H1 (cell line): ENCODE measurements around the gene SAMD4A. TPM values are rescaled to one million over a fixed set of nuclear protein-coding genes. Genes with fewer than 3 reads are reported as not detected.

Source experiments
- CTCF ChIA-PET: fragments of 300-600 bp; sonication (Branson Sonifier 250); formaldehyde crosslinking; loops from one replicate; lab custom pipeline; 2021; ENCODE audit not compliant: partially characterized antibody; lab: Charles Lee
- POLR2A ChIA-PET: fragments of 300-600 bp; sonication (Branson Sonifier 250); formaldehyde crosslinking; loops from one replicate; lab custom pipeline; 2021; ENCODE audit warnings: inconsistent platforms; ENCODE audit not compliant: partially characterized antibody; lab: Charles Lee
- DNase-seq, 2 experiments: peaks; one replicate each; pipeline versions ENCODE4 v3.0.0 to v3.0.0-alpha.2; 2010 to 2022; ENCODE audit warnings: low spot score in 2 of 2, low read depth in 1 of 2, mixed read lengths in 1 of 2
- FAIRE-seq: peaks from 2 replicates; lab custom pipeline; 2011; peaks lifted over from hg19 to GRCh38; lab: Jason Lieb, UNC
- H2AFZ ChIP-seq: 2 replicates; pipeline ENCODE4 v1.8.1; 2012; ENCODE audit warnings: low read length, inconsistent platforms
- H2AK5ac ChIP-seq: 2 replicates; pipeline ENCODE4 v1.6.1; 2013; ENCODE audit warnings: low read depth, low read length
- H2BK120ac ChIP-seq: replicated peaks from 2 replicates; pipeline ENCODE3; 2013; ENCODE audit warnings: low read depth, low read length, inconsistent platforms
- H2BK12ac ChIP-seq: 2 replicates; pipeline ENCODE4 v1.6.1; 2013; ENCODE audit warnings: low read depth, low read length
- H2BK15ac ChIP-seq: 2 replicates; pipeline ENCODE4 v1.6.1; 2013; ENCODE audit warnings: low read length
- H2BK20ac ChIP-seq: 2 replicates; pipeline ENCODE4 v1.6.1; 2013; ENCODE audit warnings: low read length
- H2BK5ac ChIP-seq: 2 replicates; pipeline ENCODE4 v1.6.1; 2013; ENCODE audit warnings: low read depth, low read length
- H3K14ac ChIP-seq: 2 replicates; pipeline ENCODE4 v1.6.1; 2013; ENCODE audit warnings: inconsistent platforms; ENCODE audit not compliant: insufficient read length
- H3K18ac ChIP-seq: 2 replicates; pipeline ENCODE4 v1.6.1; 2013; ENCODE audit warnings: low read length; ENCODE audit errors: extremely low read depth
- H3K23ac ChIP-seq: 2 replicates; pipeline ENCODE4 v1.6.1; 2013; ENCODE audit warnings: inconsistent platforms; ENCODE audit not compliant: insufficient read length
- H3K23me2 ChIP-seq: 2 replicates; pipeline ENCODE4 v1.6.1; 2013; ENCODE audit warnings: low read depth, low read length
- H3K27ac ChIP-seq: 2 replicates; pipeline ENCODE4 v1.6.1; 2011; ENCODE audit warnings: low read depth, low read length, inconsistent platforms
- H3K27me3 ChIP-seq, 4 experiments: replicated peaks in 1 of 4; 1 replicate in 1 of 4; 2 replicates in 3 of 4; pipeline versions ENCODE4 v1.6.1 to v1.8.1; 2011 to 2013; ENCODE audit warnings: low read length in 3 of 4, mild to moderate bottlenecking in 3 of 4, inconsistent platforms in 2 of 4, mixed read lengths in 2 of 4, moderate library complexity in 1 of 4; ENCODE audit not compliant: control insufficient read depth in 3 of 4, insufficient read depth in 3 of 4; ENCODE audit errors: extremely low read depth in 1 of 4
- H3K36me3 ChIP-seq, 4 experiments: 2 replicates each; pipeline versions ENCODE4 v1.6.1 to v1.8.1; 2011 to 2013; ENCODE audit warnings: mild to moderate bottlenecking in 4 of 4, low read length in 3 of 4, moderate library complexity in 2 of 4, control low read depth in 1 of 4, inconsistent platforms in 1 of 4; ENCODE audit not compliant: insufficient read depth in 4 of 4, control insufficient read depth in 2 of 4
- H3K4ac ChIP-seq: replicated peaks from 2 replicates; pipeline ENCODE3; 2013; ENCODE audit warnings: low read length, low read depth, mixed read lengths, inconsistent platforms; ENCODE audit not compliant: insufficient read length
- H3K4me1 ChIP-seq, 4 experiments: replicated peaks in 1 of 4; 1 replicate in 1 of 4; 2 replicates in 3 of 4; pipeline versions ENCODE4 v1.6.1 to v1.8.1; 2011 to 2013; ENCODE audit warnings: low read length in 3 of 4, inconsistent platforms in 2 of 4, mixed read lengths in 1 of 4; ENCODE audit not compliant: insufficient read depth in 4 of 4, control insufficient read depth in 3 of 4
- H3K4me2 ChIP-seq, 2 experiments: 2 replicates each; pipeline versions ENCODE4 v1.6.1 to v1.8.1; 2011 to 2013; ENCODE audit warnings: low read depth in 2 of 2, low read length in 2 of 2, control low read depth in 1 of 2, inconsistent platforms in 1 of 2, mild to moderate bottlenecking in 1 of 2; ENCODE audit not compliant: insufficient read depth in 1 of 2
- H3K4me3 ChIP-seq, 4 experiments: fragments of 200-600, 300-600 bp in 1 of 4; sonication (generic), shearing (Covaris generic), sonication (Bioruptor Twin) in 1 of 4; 2 replicates each; pipeline versions ENCODE4 v1.5.1 to v1.8.1; 2011 to 2016; ENCODE audit warnings: low read length in 4 of 4, low read depth in 3 of 4, control low read depth in 2 of 4, inconsistent platforms in 2 of 4, mild to moderate bottlenecking in 2 of 4, mixed read lengths in 1 of 4, moderate library complexity in 1 of 4; ENCODE audit not compliant: insufficient read depth in 2 of 4; ENCODE audit errors: extremely low read depth in 1 of 4
- H3K56ac ChIP-seq: replicated peaks from 2 replicates; pipeline ENCODE3; 2013; ENCODE audit warnings: low read depth, mild to moderate bottlenecking, mixed read lengths, low read length, inconsistent platforms; ENCODE audit not compliant: insufficient read length
- H3K79me1 ChIP-seq: 2 replicates; pipeline ENCODE4 v1.6.1; 2013; ENCODE audit warnings: low read depth, low read length, control low read depth
- H3K79me2 ChIP-seq, 2 experiments: 2 replicates each; pipeline versions ENCODE4 v1.6.1 to v1.8.1; 2012 to 2013; ENCODE audit warnings: low read length in 2 of 2, mild to moderate bottlenecking in 2 of 2, inconsistent platforms in 1 of 2; ENCODE audit not compliant: insufficient read depth in 2 of 2, control insufficient read depth in 1 of 2
- H3K9ac ChIP-seq, 4 experiments: replicated peaks in 1 of 4; 1 replicate in 1 of 4; 2 replicates in 3 of 4; pipeline versions ENCODE4 v1.6.1 to v1.8.1; 2011 to 2013; ENCODE audit warnings: low read depth in 3 of 4, low read length in 3 of 4, control low read depth in 2 of 4, mild to moderate bottlenecking in 2 of 4, moderate library complexity in 2 of 4, inconsistent platforms in 1 of 4; ENCODE audit errors: extremely low read depth in 1 of 4
- H3K9me3 ChIP-seq, 2 experiments: 2 replicates each; pipeline versions ENCODE4 v1.6.1 to v1.8.1; 2012 to 2013; ENCODE audit warnings: mild to moderate bottlenecking in 2 of 2, moderate library complexity in 2 of 2, control low read depth in 1 of 2, inconsistent platforms in 1 of 2, low read depth in 1 of 2, low read length in 1 of 2, mixed read lengths in 1 of 2; ENCODE audit not compliant: insufficient read depth in 2 of 2
- H4K20me1 ChIP-seq, 2 experiments: replicated peaks in 1 of 2; 2 replicates each; pipeline versions ENCODE3 to v1.8.1; 2011 to 2013; ENCODE audit warnings: inconsistent platforms in 2 of 2, low read length in 2 of 2, mild to moderate bottlenecking in 1 of 2; ENCODE audit not compliant: insufficient read depth in 2 of 2, control insufficient read depth in 1 of 2
- H4K5ac ChIP-seq: 2 replicates; pipeline ENCODE4 v1.6.1; 2013; ENCODE audit warnings: low read length, low read depth, mixed read lengths, inconsistent platforms; ENCODE audit not compliant: insufficient read length
- H4K8ac ChIP-seq: 2 replicates; pipeline ENCODE4 v1.8.0; 2013; ENCODE audit warnings: mild to moderate bottlenecking, moderate library complexity, low read length, inconsistent platforms; ENCODE audit not compliant: insufficient read depth; ENCODE audit errors: extremely low read depth
- H4K91ac ChIP-seq: replicated peaks from 2 replicates; pipeline ENCODE3; 2013; ENCODE audit warnings: low read length, mixed read lengths, inconsistent platforms; ENCODE audit not compliant: insufficient read length
- BACH1 ChIP-seq: IDR thresholded peaks from 2 replicates; pipeline ENCODE4 v1.6.1; 2012; ENCODE audit warnings: low read length, improper control_type of control experiment
- CTCF ChIP-seq, 3 experiments: IDR thresholded peaks; 1 replicate in 2 of 3; 2 replicates in 1 of 3; pipeline versions ENCODE4 v1.5.1 to v1.6.1; 2011; ENCODE audit warnings: low read length in 3 of 3, mild to moderate bottlenecking in 3 of 3, inconsistent platforms in 2 of 3, low read depth in 1 of 3, moderate library complexity in 1 of 3; ENCODE audit not compliant: insufficient read depth in 1 of 3; ENCODE audit errors: control extremely low read depth in 1 of 3
- HDAC6 ChIP-seq: IDR thresholded peaks from one replicate; pipeline ENCODE4 v1.7.1; 2012; ENCODE audit warnings: low read depth, mild to moderate bottlenecking, inconsistent platforms, low read length, moderate library complexity
- KDM4A ChIP-seq: IDR thresholded peaks from one replicate; pipeline ENCODE4 v1.7.1; 2012; ENCODE audit warnings: low read depth, mild to moderate bottlenecking, moderate library complexity, low read length, inconsistent platforms; ENCODE audit not compliant: severe bottlenecking
- POLR2A ChIP-seq, 2 experiments: IDR thresholded peaks; 1 replicate in 1 of 2; 2 replicates in 1 of 2; pipeline ENCODE4 v1.6.1; 2011; ENCODE audit warnings: low read depth in 2 of 2, low read length in 2 of 2, mild to moderate bottlenecking in 2 of 2; ENCODE audit errors: control extremely low read depth in 1 of 2
- RNF2 ChIP-seq: fragments of 200-900, 300-1000 bp; sonication (generic); IDR thresholded peaks from 2 replicates; pipeline ENCODE4 v1.7.1; 2016; ENCODE audit warnings: borderline replicate concordance, low read depth, mild to moderate bottlenecking, antibody characterized with exemption, low read length; ENCODE audit not compliant: poor library complexity, severe bottlenecking; ENCODE audit errors: missing control alignments
- SP4 ChIP-seq: IDR thresholded peaks from 2 replicates; pipeline ENCODE4 v1.6.1; 2012; ENCODE audit warnings: low read length, inconsistent platforms
- ZNF274 ChIP-seq: IDR thresholded peaks from 2 replicates; pipeline ENCODE4 v1.7.0; 2012; ENCODE audit warnings: low read length, borderline replicate concordance; ENCODE audit errors: extremely low read depth
- WGBS, 2 experiments: shearing (Covaris generic) in 1 of 2; methylation state at CpG; one replicate each; pipeline versions ENCODE4 v1.1.6 to v1.1.7; 2013 to 2015; ENCODE audit warnings: low lambda C conversion rate in 2 of 2, mixed read lengths in 2 of 2, inconsistent platforms in 1 of 2, low coverage in 1 of 2, missing lambda C conversion rate in 1 of 2; ENCODE audit not compliant: insufficient replicate concordance in 2 of 2, insufficient coverage in 1 of 2, insufficient read length in 1 of 2; ENCODE audit errors: extremely low coverage in 1 of 2, missing lambda C conversion rate in 1 of 2; 5-methylcytosine and 5-hydroxymethylcytosine counted together
- polyA plus RNA-seq, 7 experiments: library from polyadenylated mRNA; depleted of rRNA in 3 of 7; stranded (reverse) in 5 of 7; unstranded in 2 of 7; fragments of >200 nt in 5 of 7; fragments of 200-250 nt in 2 of 7; gene quantifications; 1 replicate in 5 of 7; 2 replicates in 1 of 7; 4 replicates in 1 of 7; pipeline versions ENCODE4 v1.2.1 to v1.2.3, GENCODE V29; 2011 to 2013; ENCODE audit warnings: missing spikeins in 2 of 7, mixed read lengths in 2 of 7
- total RNA-seq: library from RNA; stranded (reverse); fragmentation: NEBNext Ultra II Directional; extraction: Animal tissue kit (Norgen Biotek cat#: 25700); gene quantifications from 2 replicates; pipeline ENCODE4 v1.2.1, GENCODE V29; 2021

The SAMD4A gene
- total and polyA plus RNA-seq, 2 of the 8 experiments (the other 6 are each of a cell fraction or from before 2014, with no cell fraction given) = 2.4 to 12.3 TPM

GRCh38 chr14:54807428-54807827 is 240.5 kb downstream of the SAMD4A start:
- Histone ChIP-seq H2AK5ac (no peak overlapping the region), H3K36me3 (no peaks in the 10 kb centered on the region), H3K18ac (no peak overlapping the region), H3K23me2 (no peaks in the 10 kb centered on the region), H3K56ac (no peak overlapping the region), H4K91ac (no peak overlapping the region), H3K4me2 (no peak overlapping the region), H2BK20ac (no peak overlapping the region), H3K27ac (no peak overlapping the region), H2BK15ac (no peak overlapping the region), H3K79me1 (no peaks in the 10 kb centered on the region), H3K27me3 (no peaks in the 10 kb centered on the region; a peak in 1 of 7 replicates), H2BK120ac (no peak overlapping the region), H2BK12ac (no peak overlapping the region), H4K8ac (no peak overlapping the region), H3K23ac (no peak overlapping the region), H3K9me3 (no peaks in the 10 kb centered on the region), H2AFZ (no peak overlapping the region), H4K5ac (no peak overlapping the region), H3K4ac (no peak overlapping the region), H3K4me1 (peaks cover 2 to 15% (median 8%) of the 10 kb centered on the region in 4 experiments; a peak in 5 of 7 replicates), H4K20me1 (peaks cover 0 to 3% of the 10 kb centered on the region in 2 experiments), H2BK5ac (no peak overlapping the region), H3K79me2 (no peaks in the 10 kb centered on the region), H3K9ac (no peak overlapping the region), H3K14ac (no peak overlapping the region), H3K4me3 (no peak overlapping the region)
- POLR2A ChIA-PET = no interaction called here
- TF ChIP-seq KDM4A = no peak
- no peak for TF ChIP-seq CTCF (IDR thresholded peaks at IDR 0.05; ENCODE audit: control extremely low read depth in 1 of 3, insufficient read depth in 1 of 3, low read depth in 1 of 3, low read length in 3 of 3)
- TF ChIP-seq RNF2 = no peak
- TF ChIP-seq BACH1 = no peak
- no peak for TF ChIP-seq ZNF274
- no peak for TF ChIP-seq HDAC6
- TF ChIP-seq POLR2A (IDR thresholded peaks at IDR 0.05; ENCODE audit: control extremely low read depth in 1 of 2, low read depth in 2 of 2, low read length in 2 of 2) = no peak
- no peak for TF ChIP-seq SP4
- WGBS, 2 experiments = 89% methylated on average over 6 of the region's 6 CpGs; no CpG with 5 or more reads in 1 of the 2 experiments
- CTCF ChIA-PET = interaction anchor here (0.6 to 8.3 kb wide), 8 partner anchors 15 to 242 kb away, joined by 3 to 86 read pairs (median 18); partner anchors contain the start of gene SAMD4A
- DNase-seq = no peak
- FAIRE-seq = no peak
